ENCODE results near the gene CKMT2. TPM values are rescaled to one million over a fixed set of nuclear protein-coding genes. Genes with fewer than 3 reads are reported as not detected.

The CKMT2 gene
- total RNA-seq, 1 donor from 2014 or later, result not detected

DNA sequence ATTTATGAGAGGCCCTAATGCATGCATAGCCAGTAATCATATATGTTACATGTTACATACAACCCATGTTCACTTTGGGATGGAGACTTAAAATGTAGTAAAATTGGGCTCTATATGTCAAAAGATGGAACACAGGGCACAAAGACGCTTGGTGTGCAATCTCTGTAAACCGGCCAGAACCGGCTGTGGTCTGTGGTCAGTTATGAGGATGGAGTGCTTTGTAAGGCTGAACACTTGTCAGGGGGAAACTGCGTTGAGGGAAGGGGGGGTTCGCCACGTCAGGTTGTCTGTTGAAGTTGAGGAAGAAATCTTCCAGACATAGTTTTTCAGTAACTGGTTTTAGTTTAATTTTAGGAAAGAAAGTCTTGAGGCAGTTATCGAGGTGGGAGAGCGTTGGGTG, 2.7 kb upstream of the CKMT2 start:
- H3K27me3 Mint-ChIP-seq, result no peaks in the 10 kb centered on the region
- no peaks in the 10 kb centered on the region for H3K9me3 Mint-ChIP-seq
- H3K27ac Mint-ChIP-seq, result no peak overlapping the region
- no peaks in the 10 kb centered on the region for H3K36me3 Mint-ChIP-seq (ENCODE audit: low read depth)
- no peak for DNase-seq
- intact Hi-C loops (cut with micrococcal nuclease), result no loop called here
- H3K4me3 Mint-ChIP-seq, result no peak overlapping the region
- peaks cover 16% of the 10 kb centered on the region for H3K4me1 Mint-ChIP-seq

DNA sequence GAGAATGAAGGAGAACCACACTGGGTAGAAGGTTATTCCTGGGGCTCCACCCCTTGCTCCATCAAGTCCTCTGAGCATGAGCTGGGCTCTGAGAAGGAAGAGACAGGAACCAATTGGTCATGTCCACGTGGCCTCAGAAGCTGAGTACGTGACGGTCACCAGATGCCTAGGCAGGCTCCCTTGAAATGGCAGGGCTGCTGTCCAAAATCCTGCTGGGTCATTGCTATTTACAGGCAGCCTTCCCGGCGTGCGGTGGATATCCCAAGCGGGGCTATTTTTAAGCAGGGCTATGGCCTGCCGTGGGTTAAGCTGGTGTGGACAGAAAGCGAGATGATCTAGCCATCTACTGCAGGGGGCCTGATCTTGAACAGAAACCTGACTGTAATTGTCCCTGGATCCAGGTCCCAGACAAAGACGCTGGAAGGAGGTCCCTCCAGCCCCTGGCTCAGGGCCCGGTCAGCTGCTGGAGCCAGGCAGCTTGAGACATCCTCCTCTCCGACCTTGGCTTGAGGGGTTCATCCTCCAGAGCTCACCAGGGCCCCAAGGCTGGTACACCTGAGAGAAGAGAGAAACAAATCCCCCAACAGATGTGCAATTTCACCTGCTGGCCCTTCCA, 550 bp upstream of the CKMT2 start:
- DNase-seq, result no peak
- Mint-ChIP-seq H3K4me1 (peaks cover 18% of the 10 kb centered on the region), H3K27ac (no peak overlapping the region), H3K4me3 (no peak overlapping the region), H3K27me3 (no peaks in the 10 kb centered on the region), H3K36me3 (ENCODE audit: low read depth) (peaks cover 4% of the 10 kb centered on the region), H3K9me3 (no peaks in the 10 kb centered on the region)
- intact Hi-C loops (cut with micrococcal nuclease), result no loop called here

DNA sequence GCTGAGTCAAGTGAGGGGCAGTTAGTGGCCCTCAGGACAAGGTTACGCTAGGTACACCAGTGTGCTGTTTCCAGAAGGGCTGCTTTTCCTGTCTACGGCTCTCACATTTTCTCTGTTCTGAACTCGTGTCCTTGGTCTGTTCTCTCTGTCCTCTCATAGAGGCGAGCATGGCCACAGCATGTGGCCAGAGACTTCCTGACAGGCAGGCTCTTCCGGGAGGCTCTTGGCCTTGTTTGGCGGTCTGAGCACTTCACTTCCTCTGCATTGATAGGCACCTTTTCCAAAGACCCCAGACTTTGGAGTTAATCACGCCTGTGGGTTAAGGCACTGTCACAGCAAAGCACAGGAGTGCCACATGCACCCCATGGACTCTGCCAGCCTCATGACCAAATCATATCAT, 1.2 kb downstream of the CKMT2 start:
- no peak for DNase-seq
- Mint-ChIP-seq H3K9me3 (no peaks in the 10 kb centered on the region), H3K27me3 (no peaks in the 10 kb centered on the region), H3K27ac (peak overlapping the region; percentile 51), H3K36me3 (ENCODE audit: low read depth) (peaks cover 4% of the 10 kb centered on the region), H3K4me3 (no peak overlapping the region), H3K4me1 (peaks cover 18% of the 10 kb centered on the region)
- intact Hi-C loops (cut with micrococcal nuclease), result no loop called here

DNA sequence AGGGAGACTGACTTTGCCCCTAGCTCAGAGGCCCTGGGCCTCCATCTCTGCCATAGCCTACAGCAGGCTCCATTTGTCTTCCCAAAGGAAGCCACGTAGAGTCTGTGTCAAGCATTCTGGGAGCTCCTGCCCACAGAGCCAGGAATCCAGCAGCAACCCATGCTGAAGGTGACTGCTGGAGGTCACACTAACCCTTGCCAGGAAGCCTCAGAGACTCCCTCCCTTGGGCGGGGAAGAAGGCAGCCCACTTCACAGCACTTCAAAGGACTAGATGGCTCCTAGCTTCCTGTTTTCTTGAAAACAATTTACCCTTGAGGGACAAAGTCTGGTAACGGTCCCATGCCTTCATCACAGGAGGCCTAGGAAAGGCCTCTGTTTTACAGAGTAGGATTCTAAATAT, 1.7 kb downstream of the CKMT2 start:
- H3K9me3 Mint-ChIP-seq, result no peaks in the 10 kb centered on the region
- intact Hi-C loops (cut with micrococcal nuclease), result no loop called here
- no peak overlapping the region for H3K4me3 Mint-ChIP-seq
- peak; percentile 63 for DNase-seq
- peaks cover 4% of the 10 kb centered on the region for H3K36me3 Mint-ChIP-seq (ENCODE audit: low read depth)
- H3K4me1 Mint-ChIP-seq, result peaks cover 18% of the 10 kb centered on the region
- no peaks in the 10 kb centered on the region for H3K27me3 Mint-ChIP-seq
- H3K27ac Mint-ChIP-seq, result peak overlapping the region; percentile 51

DNA sequence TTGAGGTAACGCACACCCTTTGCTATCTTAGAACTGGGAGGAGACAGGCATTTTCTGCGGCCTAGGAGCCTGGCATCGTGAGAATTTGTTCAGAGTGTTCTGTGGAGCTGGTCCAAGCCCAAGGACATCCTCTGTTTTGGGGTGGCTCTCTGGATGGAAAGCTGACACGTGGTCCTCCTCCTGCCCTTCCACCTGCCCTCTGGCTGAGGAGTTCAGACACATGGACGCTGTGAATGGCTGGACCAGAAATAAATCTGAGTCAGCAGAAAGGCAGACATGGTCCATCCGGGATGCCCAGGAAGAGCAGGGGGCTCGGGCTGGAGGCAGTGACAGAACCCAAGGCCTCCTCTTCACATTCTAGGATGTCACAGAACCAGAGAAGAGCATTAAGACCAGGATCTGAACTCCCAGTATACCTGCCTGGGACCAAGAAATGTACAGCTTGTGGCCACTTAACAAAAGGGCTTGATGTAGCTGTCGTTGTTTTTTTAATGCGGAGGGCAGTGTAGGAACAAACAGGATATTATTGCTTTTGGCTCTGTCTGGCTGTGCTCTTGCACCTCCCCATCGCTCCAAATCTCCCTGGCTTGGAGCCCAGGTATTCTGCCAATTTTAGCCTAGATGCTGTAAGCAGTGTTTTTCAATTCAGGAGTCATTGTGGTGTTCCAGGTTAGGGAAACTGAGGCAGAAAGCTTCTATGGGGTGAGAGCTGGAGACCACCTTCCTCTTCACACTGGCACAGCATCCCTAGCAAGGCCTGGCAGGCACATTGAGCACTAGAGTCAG, 2.4 kb downstream of the CKMT2 start:
- peaks cover 4% of the 10 kb centered on the region for H3K36me3 Mint-ChIP-seq (ENCODE audit: low read depth)
- no peak overlapping the region for H3K27ac Mint-ChIP-seq
- H3K4me1 Mint-ChIP-seq, result peaks cover 18% of the 10 kb centered on the region
- H3K27me3 Mint-ChIP-seq, result no peaks in the 10 kb centered on the region
- no peaks in the 10 kb centered on the region for H3K9me3 Mint-ChIP-seq
- H3K4me3 Mint-ChIP-seq, result no peak overlapping the region
- DNase-seq, result no peak
- intact Hi-C loops (cut with micrococcal nuclease), result no loop called here

DNA sequence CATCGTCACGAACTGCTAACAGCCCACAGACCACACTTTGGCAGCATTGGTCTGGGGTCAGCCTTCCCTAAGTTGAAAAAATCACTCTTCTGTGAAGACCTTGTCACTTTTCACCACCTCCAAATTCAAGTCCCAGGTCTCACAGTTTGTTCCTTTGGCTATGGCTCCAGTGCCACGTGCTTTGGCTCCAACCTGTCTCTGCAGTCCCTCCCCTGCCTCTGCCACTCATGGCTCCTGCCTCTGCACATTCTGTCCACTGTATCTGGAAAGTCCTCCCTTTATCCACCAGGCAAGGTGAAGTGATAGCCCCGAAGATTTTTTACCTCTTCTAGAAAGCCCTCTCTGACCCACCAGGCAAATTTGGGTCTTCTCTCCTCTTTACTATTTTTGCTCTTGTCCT, 5.3 kb downstream of the CKMT2 start:
- H3K4me1 Mint-ChIP-seq, result peaks cover 17% of the 10 kb centered on the region
- no peak overlapping the region for H3K27ac Mint-ChIP-seq
- no peak overlapping the region for H3K4me3 Mint-ChIP-seq
- DNase-seq, result no peak
- H3K9me3 Mint-ChIP-seq, result no peaks in the 10 kb centered on the region
- intact Hi-C loops (cut with micrococcal nuclease), result no loop called here
- no peaks in the 10 kb centered on the region for H3K27me3 Mint-ChIP-seq
- H3K36me3 Mint-ChIP-seq (ENCODE audit: low read depth), result peaks cover 4% of the 10 kb centered on the region

DNA sequence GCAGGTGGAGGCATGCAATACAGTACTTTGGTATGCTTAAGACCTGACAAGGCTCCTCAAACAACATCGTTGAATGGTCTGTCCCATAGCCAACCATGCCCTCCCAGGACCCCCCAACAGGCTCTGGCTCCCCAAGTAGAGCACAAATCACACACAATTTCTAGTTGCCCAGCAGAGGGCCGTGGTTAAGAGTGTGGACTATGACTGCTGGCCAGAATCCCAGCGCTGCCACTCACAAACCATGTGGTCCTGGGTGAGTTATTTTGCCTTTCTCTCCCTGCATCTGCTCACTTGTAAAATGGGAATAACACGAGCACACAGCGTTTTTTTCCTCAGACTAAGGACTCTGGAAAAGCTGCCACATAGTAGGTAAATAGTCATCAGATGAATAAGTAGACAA, 6.5 kb downstream of the CKMT2 start:
- intact Hi-C loops (cut with micrococcal nuclease), result no loop called here
- DNase-seq, result no peak
- Mint-ChIP-seq H3K9me3 (no peaks in the 10 kb centered on the region), H3K27me3 (no peaks in the 10 kb centered on the region), H3K4me3 (no peak overlapping the region), H3K27ac (no peak overlapping the region), H3K36me3 (ENCODE audit: low read depth) (peaks cover 4% of the 10 kb centered on the region), H3K4me1 (peaks cover 10% of the 10 kb centered on the region)

DNA sequence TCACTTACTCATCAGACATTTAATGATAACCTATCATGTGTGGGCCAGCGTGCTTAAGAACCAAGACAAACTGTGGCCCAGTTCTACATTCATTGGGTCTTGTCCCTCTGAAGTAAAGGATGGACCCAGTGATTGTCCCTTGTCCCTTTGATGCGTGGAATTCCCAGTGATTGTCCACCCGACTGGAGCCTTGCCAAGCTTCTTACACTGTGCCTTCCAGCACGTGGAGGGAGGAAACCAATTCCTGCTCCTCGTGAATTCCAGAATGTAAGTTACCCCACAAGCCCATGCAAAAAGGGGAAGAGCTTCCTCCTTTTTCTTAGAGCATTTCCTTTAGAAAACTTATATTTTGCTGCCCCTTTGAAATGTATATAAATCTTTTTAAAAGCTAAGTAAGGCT, 7.9 kb downstream of the CKMT2 start:
- DNase-seq, result no peak
- Mint-ChIP-seq H3K36me3 (ENCODE audit: low read depth) (peaks cover 4% of the 10 kb centered on the region), H3K27ac (no peak overlapping the region), H3K27me3 (no peaks in the 10 kb centered on the region), H3K9me3 (no peaks in the 10 kb centered on the region), H3K4me1 (peaks cover 2% of the 10 kb centered on the region), H3K4me3 (no peak overlapping the region)
- intact Hi-C loops (cut with micrococcal nuclease), result no loop called here

DNA sequence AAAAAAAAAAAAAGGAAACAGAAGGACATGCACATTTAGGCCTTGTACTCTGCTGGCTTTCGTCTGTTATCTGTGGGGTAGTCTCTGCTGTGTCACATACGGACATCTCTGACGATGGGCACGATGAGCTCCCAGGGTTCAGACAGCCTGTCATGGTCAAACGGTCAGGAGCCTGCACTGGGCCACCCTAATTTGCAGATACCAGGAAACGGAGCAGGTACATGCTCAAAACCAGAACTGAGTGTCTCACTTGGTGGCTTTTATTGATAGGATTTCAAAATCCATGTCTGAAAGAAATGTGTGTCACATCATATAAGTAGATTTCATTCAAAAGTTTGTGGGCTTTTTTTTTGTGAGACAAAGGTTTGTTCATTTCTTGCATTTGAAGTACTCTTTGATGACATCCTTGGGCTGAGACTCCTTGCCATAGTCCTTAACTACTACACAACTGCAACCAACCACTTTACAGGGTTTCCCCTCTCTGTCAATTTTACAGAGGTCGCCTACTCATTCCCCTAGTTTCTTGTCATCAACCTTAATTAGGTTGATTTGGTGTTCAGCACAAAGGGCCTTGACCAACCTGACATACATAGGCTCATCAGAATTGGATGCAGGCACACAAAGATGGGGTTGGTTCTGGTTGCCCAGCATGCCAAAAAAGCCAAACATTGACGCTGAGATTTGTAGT, 9.0 kb downstream of the CKMT2 start:
- Mint-ChIP-seq H3K27me3 (no peaks in the 10 kb centered on the region), H3K36me3 (ENCODE audit: low read depth) (no peaks in the 10 kb centered on the region), H3K4me3 (no peak overlapping the region), H3K27ac (no peak overlapping the region), H3K9me3 (no peaks in the 10 kb centered on the region), H3K4me1 (no peaks in the 10 kb centered on the region)
- no peak for DNase-seq
- intact Hi-C loops (cut with micrococcal nuclease), result no loop called here

DNA sequence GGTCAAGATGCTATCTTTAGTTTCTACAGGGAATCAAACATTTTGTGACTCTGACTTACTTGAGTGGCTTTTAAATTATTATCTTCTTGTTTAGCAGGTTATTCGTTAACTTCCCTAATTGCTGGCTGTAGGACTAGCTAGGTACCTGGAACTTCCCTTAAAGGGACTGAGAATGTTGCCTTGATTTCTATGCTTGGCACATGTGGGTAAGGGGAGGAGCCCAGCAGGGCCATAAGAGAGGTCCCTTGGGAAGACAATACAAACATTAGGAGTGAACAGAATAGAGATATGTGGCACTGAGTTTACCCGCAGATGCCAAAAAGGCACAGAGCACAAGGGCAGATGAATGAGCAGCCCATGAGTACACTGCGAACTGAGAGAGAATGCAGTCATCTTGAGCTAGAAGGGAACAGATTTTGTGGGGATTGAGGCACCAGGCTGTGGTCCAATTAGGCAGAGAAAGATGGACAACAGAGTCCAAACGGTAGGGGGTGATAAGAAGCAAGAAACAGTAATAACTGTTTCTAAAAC, 9.8 kb downstream of the CKMT2 start:
- Mint-ChIP-seq H3K36me3 (ENCODE audit: low read depth) (no peaks in the 10 kb centered on the region), H3K4me3 (no peak overlapping the region), H3K9me3 (no peaks in the 10 kb centered on the region), H3K27me3 (no peaks in the 10 kb centered on the region), H3K4me1 (no peaks in the 10 kb centered on the region), H3K27ac (no peak overlapping the region)
- intact Hi-C loops (cut with micrococcal nuclease), result no loop called here
- no peak for DNase-seq

DNA sequence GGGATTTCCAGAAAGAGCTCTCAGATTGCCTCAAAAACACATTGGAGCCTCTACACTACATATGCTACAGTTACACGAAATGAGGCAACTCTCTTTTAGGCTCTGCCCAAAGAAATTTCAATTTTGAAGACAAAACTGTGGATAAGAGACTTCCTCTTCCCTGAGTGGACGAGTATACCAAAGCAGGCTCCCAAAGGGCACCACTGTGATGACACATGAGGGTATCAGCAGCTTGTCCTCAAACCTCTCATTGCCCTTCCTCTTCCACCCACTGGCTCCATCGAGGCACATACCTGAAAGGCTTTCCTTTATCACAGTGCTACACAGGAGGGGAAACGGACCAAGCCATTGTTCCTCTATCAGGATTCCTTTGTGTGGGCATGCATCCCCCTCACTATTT, 11.3 kb downstream of the CKMT2 start:
- no peak overlapping the region for H3K4me3 Mint-ChIP-seq
- DNase-seq, result no peak
- intact Hi-C loops (cut with micrococcal nuclease), result no loop called here
- H3K36me3 Mint-ChIP-seq (ENCODE audit: low read depth), result no peaks in the 10 kb centered on the region
- no peak overlapping the region for H3K27ac Mint-ChIP-seq
- no peaks in the 10 kb centered on the region for H3K9me3 Mint-ChIP-seq
- H3K4me1 Mint-ChIP-seq, result no peaks in the 10 kb centered on the region
- H3K27me3 Mint-ChIP-seq, result no peaks in the 10 kb centered on the region

DNA sequence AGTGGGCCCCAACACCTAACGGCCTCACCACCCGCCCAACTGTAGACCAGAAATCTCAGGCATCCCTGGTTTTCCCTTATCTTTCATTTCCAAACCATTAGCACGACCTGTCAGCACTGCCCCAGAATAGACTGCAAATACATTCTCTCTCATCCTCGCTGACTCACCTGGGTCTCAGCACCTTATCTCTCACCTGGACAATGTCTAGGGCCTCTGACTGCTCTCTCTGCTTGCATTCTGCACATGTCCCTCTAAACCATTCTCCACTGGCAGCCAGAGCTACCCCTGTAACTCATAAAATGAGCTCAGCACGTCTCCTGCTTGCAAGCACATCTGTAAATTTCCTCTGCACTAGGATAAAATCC, 12.7 kb downstream of the CKMT2 start:
- no peaks in the 10 kb centered on the region for H3K36me3 Mint-ChIP-seq (ENCODE audit: low read depth)
- H3K27ac Mint-ChIP-seq, result no peak overlapping the region
- no peak overlapping the region for H3K4me3 Mint-ChIP-seq
- no peaks in the 10 kb centered on the region for H3K4me1 Mint-ChIP-seq
- H3K27me3 Mint-ChIP-seq, result no peaks in the 10 kb centered on the region
- DNase-seq, result no peak
- H3K9me3 Mint-ChIP-seq, result no peaks in the 10 kb centered on the region
- intact Hi-C loops (cut with micrococcal nuclease), result no loop called here

DNA sequence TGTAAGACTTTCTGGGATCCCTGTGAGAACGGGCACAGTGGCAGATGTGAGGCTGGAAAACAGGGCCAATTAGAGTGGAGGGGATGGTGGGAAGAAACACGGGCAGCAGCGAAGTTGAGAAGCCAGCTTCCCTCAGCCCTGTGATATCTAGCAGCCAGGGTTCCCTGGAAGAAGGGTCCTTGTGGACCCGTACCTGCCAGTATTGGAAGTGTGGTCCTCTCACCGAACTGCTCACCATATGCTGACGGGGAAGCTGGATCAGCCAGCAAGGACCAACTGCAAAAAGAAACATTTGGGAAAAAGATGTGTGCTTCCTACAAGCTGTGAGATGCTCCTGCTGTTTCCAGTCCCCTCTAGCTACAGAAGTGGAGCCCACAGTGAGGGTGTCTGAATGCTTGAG, 13.6 kb downstream of the CKMT2 start:
- Mint-ChIP-seq H3K4me1 (no peaks in the 10 kb centered on the region), H3K27me3 (no peaks in the 10 kb centered on the region), H3K4me3 (no peak overlapping the region), H3K9me3 (no peaks in the 10 kb centered on the region), H3K36me3 (ENCODE audit: low read depth) (no peaks in the 10 kb centered on the region), H3K27ac (no peak overlapping the region)
- no peak for DNase-seq
- intact Hi-C loops (cut with micrococcal nuclease), result no loop called here

DNA sequence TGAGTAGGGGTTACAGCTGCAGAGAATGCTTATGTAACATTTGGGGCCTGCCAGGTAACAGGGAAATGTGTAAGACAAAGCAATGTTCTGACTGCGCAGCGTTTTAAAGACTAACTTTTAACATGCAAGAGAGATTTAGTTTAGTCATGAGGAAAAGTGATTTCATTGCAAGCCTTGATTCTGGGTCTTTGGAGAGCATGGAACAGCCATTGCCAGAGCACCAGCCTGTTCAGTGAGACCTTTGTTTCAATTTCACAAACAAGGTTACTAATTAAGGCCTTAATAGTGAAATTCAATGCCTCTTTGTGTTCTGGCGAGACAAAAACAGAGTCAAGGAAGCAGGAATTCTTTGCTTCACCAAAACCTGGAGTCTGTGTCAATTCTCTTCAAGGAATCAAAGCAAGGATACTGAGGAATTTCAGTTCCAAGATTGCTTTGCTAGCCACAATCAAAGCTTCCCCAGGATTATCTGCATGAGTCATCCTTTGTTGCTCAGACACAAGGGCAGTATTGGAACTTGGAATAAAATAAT, 14.4 kb downstream of the CKMT2 start:
- Mint-ChIP-seq H3K9me3 (no peaks in the 10 kb centered on the region), H3K27me3 (no peaks in the 10 kb centered on the region), H3K36me3 (ENCODE audit: low read depth) (no peaks in the 10 kb centered on the region), H3K4me3 (no peak overlapping the region), H3K4me1 (no peaks in the 10 kb centered on the region), H3K27ac (no peak overlapping the region)
- DNase-seq, result no peak
- intact Hi-C loops (cut with micrococcal nuclease), result no loop called here
